Epidermal melanocyte (primary cell): ENCODE data around the gene PRAMEF17.
"Not testable (repeated sequence)": the region's sequence is repeated elsewhere in the genome, so short reads cannot be mapped to it uniquely, and the experiment has no call there.

Experiments used
- DNase-seq: peaks from one replicate; pipeline ENCODE4 v3.0.0; 2011; ENCODE audit warnings: low spot score; ENCODE audit not compliant: insufficient read length

The PRAMEF17 gene, protein sequence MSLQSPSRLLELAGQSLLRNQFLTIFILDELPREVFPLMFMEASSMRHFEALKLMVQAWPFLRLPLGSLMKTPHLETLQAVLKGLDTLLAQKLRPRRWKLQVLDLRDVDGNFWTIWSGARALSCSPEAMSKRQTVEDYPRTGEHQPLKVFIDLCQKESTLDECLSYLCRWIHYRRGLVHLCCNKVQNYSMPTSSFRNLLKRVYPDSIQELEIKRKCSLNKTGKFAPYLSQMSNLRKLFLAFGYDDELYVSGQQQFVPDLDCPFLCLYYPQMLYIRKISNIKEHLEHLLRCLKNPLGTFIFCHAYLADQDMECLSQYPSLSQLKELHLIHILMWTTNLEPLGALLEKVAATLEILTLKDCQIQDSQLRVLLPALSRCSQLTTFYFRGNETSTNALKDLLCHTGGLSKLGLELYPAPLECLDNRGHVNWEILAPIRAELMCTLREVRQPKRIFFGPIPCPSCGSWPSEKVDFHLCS

DNA sequence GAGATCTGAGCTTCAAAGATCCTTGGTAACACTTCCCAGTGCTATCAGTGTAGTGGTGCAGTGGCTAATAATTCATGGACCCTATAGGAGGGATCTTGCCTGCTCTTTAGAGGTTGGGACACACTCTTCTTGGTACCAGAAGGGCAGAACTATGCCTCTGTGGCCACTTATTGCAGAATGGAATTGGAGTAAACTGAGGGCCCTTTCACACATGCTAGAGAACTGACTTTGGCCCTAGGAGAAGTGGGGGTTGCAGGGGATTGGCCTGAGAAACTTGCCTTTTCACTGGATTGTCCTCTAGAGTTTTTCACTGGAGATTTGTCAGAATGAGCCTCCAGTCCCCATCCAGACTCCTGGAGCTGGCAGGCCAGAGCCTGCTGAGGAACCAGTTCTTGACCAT lies at the start of gene PRAMEF17:
TSS of gene PRAMEF17 (plus strand) at position 301 of the 400 bp plus-strand sequence. CDS start at position 327, 26 bp downstream.
- DNase-seq = not testable (repeated sequence)

DNA sequence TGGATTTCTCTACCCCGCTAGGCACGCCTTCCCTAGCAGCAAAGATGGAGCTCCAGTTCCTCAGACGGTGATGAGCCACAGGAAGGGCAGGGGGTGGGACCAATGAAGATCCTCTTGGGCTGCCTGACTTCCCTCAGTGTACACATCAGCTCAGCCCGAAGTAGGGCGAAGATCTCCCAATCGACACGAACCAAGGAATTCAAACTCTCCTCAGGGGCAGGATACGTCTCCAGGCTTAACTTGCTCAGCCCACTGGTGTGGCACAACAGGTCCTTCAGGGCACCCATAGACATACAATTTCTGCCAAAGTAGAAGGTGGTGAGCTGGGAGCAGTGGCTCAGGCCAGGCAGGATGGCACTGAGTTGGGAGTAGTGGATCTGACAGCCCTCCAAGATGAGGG lies 46.9 kb upstream of the PRAMEF17 start:
- DNase-seq = not testable (repeated sequence)

DNA sequence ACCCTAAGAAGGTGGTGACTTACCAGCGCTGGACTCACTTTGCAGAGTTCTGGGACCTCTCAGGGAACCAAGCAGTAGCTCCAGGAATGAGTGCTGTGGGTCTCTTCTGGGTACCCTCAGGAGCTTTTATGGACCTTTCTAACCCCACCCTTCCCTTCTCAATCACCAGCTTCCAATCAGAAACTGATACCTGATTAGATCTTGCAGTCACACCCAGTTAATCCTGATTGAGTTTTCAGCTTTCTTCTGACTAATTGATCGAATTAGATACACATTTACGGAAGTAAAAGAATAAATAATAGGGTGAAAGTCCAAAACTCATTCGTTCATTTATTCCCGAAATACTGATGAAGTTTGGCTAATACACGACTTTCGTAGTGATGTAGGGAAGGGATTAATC lies 42.4 kb upstream of the PRAMEF17 start, which contains the start of gene PRAMEF14:
TSS of gene PRAMEF14 (minus strand) at position 101 of the 400 bp plus-strand sequence. CDS start 1,820 bp downstream, outside the sequence.
- not testable (repeated sequence) for DNase-seq

GRCh38 chr1:13353476-13353875 lies 36.0 kb upstream of the PRAMEF17 start:
- not testable (repeated sequence) for DNase-seq

- not testable (repeated sequence) for DNase-seq
Observed at GRCh38 chr1:13354475-13354874, 35.0 kb upstream of the PRAMEF17 start.

- DNase-seq = peak; percentile 15
Observed at GRCh38 chr1:13356774-13357173, 32.7 kb upstream of the PRAMEF17 start.

DNA sequence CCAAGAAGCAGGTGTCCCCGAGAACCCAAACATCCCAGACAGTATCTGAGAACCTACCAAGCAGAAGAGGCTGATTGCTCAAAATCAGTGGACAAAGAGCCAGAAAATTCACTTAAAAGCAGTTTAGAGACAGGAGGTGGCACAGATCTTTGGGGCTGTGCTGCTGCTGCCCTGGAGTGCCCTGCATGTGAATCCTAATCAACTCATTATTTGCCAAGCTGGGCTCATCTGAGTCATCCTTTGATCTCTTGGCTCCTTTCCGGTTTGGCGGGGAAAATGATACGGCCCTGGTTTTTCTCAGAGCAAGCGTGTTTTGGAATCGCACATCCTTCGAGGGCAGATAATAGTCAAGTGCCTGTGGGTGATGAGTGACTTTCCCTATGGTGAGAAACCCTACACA lies 27.1 kb upstream of the PRAMEF17 start:
- DNase-seq = not testable (repeated sequence)

DNA sequence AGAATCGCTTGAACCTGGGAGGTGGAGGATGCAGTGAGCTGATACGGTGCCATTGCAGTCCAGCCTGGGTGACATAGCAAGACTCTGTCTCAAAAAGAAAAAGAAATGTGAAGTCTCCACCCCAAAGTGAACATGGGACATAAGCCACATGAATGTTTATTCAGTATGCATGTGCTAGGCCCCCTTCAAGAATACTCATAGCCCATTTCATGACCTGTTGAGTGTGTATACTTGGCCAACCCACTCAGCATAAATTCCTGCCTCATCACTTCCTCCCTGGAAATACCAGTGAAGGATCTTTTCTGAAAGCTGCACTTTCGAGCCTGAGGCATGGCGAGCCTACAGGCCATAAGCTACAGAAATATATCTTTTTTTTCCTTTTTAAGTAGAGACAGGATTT lies 24.5 kb upstream of the PRAMEF17 start:
- not testable (repeated sequence) for DNase-seq

- not testable (repeated sequence) for DNase-seq
Observed at GRCh38 chr1:13366536-13366935, 22.9 kb upstream of the PRAMEF17 start.

- not testable (repeated sequence) for DNase-seq
Observed at GRCh38 chr1:13368544-13368943, 20.9 kb upstream of the PRAMEF17 start.

DNA sequence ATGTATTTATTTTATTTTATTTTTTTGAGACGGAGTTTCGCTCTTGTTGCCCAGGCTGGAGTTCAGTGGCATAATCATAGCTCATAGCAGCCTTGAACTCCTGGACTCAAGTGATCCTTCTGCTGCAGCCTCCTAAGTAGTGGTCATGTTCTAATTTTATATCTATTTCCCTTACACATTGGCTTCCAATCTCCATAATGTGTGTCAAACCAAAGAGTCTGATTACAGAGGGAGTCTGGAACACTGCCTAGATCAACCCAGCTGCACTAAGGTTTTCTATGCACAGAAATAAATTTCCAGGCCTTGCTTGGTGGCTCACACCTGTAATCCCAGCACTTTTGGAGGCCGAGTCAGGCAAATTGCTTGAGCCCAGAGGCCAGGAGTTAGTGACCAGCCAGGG lies 10.4 kb upstream of the PRAMEF17 start:
- not testable (repeated sequence) for DNase-seq

DNA sequence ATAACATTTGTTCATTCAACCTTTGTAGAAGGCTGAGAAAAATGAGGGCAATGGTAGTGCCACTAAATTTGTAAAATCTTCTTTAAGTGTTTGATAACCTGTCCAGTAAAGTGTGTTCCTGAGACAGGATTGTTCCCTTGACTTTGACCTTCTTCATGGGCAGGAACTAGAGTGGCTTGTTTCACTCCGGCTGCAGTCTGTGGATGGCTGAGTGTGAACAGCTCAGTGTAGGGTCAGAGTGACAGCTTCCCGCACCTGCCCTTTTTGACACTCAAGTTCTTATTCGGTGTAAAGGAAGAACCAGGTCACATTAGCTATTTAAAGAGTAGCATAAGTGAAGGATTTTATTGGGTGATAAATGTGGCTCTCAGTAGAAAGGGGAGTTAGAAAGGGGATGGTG lies 9.1 kb upstream of the PRAMEF17 start:
- DNase-seq = not testable (repeated sequence)

GRCh38 chr1:13393004-13393403 lies 3.6 kb downstream of the PRAMEF17 start:
- not testable (repeated sequence) for DNase-seq

DNA sequence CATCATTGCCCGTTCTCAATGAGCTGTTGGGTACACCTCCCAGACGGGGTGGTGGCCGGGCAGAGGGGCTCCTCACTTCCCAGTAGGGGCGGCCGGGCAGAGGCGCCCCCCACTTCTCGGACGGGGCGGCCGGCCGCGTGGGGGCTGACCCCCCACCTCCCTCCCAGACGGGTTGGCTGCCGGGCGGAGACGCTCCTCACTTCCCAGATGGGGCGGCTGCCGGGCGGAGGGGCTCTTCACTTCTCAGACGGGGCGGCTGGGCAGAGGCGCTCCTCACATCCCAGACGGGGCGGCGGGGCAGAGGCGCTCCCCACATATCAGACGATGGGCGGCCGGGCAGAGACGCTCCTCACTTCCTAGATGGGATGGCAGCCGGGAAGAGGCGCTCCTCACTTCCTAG lies 5.3 kb downstream of the PRAMEF17 start:
- DNase-seq = not testable (repeated sequence)

- DNase-seq = not testable (repeated sequence)
Observed at GRCh38 chr1:13395311-13395710, 5.9 kb downstream of the PRAMEF17 start.

GRCh38 chr1:13407811-13408210 lies 18.4 kb downstream of the PRAMEF17 start:
- no peak for DNase-seq

GRCh38 chr1:13410150-13410549 lies 20.7 kb downstream of the PRAMEF17 start, which contains the start of gene PRAMEF20:
Gene PRAMEF20, plus strand, starts transcription at chr1:13410450. Its CDS starts 5,905 bp downstream, at chr1:13416355.
- not testable (repeated sequence) for DNase-seq

- DNase-seq = no peak
Observed at GRCh38 chr1:13430495-13430894, 41.1 kb downstream of the PRAMEF17 start.

- DNase-seq = no peak
Observed at GRCh38 chr1:13432251-13432650, 42.8 kb downstream of the PRAMEF17 start.

GRCh38 chr1:13433694-13434358 lies 44.4 kb downstream of the PRAMEF17 start:
- not testable (repeated sequence) for DNase-seq

- DNase-seq = no peak
Observed at GRCh38 chr1:13435458-13435857, 46.0 kb downstream of the PRAMEF17 start.
